ENCODE measurements around the gene CEMIP. TPM values are rescaled to one million over a fixed set of nuclear protein-coding genes. Genes with fewer than 3 reads are reported as not detected.
A peak's percentile ranks its signal among the peaks of the same experiment; 100 is the strongest.

CEMIP gene
- total and polyA plus RNA-seq, 8 donors = 12.4 to 31.8 (median 27.4) TPM

DNA sequence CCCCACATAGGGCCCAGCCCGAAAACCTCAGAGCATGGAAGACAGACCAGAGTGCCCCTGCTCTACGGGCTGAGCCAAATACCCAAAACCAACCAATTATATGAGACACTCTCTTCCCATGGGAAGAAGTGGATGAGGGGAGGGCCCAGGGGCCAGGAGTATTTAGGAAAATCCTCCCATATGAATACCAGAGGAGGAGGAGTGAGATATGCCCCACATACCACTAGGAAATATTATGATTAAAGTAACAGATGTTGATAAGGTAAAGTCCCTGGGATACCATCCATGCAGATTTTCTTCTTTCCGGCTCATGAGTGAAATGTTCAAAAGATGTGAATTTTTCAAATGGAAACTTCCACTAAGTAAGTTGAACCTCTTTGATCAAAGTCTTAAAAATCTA is 160.0 kb downstream of the CEMIP start:
- Histone ChIP-seq H3K4me1 (no peaks in the 10 kb centered on the region), H3K4me3 (no peak overlapping the region), H3K36me3 (peaks cover 0 to 81% of the 10 kb centered on the region in 2 donors), H3K27me3 (no peaks in the 10 kb centered on the region), H3K27ac (no peak overlapping the region), H3K9me3 (no peaks in the 10 kb centered on the region)
- intact Hi-C loops (cut with DNase I) = no loop called here
- ATAC-seq = no peak
- TF ChIP-seq, protein P1, sequence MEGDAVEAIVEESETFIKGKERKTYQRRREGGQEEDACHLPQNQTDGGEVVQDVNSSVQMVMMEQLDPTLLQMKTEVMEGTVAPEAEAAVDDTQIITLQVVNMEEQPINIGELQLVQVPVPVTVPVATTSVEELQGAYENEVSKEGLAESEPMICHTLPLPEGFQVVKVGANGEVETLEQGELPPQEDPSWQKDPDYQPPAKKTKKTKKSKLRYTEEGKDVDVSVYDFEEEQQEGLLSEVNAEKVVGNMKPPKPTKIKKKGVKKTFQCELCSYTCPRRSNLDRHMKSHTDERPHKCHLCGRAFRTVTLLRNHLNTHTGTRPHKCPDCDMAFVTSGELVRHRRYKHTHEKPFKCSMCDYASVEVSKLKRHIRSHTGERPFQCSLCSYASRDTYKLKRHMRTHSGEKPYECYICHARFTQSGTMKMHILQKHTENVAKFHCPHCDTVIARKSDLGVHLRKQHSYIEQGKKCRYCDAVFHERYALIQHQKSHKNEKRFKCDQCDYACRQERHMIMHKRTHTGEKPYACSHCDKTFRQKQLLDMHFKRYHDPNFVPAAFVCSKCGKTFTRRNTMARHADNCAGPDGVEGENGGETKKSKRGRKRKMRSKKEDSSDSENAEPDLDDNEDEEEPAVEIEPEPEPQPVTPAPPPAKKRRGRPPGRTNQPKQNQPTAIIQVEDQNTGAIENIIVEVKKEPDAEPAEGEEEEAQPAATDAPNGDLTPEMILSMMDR (IDR thresholded peaks at IDR 0.05) = no peak
- no peak for DNase-seq

DNA sequence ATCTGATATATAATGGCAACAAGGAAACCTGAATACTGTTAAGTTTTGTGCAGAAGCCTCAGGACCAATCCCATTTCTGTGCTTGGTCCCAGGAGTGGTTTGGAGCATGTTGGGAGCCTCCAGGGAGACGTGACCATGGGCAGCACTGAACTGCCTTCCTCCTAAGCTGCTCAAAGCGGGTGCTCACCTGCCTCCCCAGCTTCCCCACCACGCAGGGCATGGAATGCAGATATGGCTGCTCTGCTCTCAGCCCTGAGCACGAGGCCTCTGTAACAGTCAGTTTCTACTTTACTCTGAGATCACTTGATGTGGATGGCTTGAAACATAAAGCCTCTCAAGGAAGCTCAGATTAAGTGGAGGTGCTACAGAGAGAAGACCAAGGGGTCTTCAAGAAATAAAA is 161.2 kb downstream of the CEMIP start:
- DNase-seq = no peak
- H3K36me3 ChIP-seq = peaks cover 0 to 92% of the 10 kb centered on the region in 2 donors
- no peaks in the 10 kb centered on the region for H3K4me1 ChIP-seq
- TF ChIP-seq, protein P1 (IDR thresholded peaks at IDR 0.05) = no peak
- no peak for ATAC-seq
- intact Hi-C loops (cut with DNase I) = no loop called here
- no peaks in the 10 kb centered on the region for H3K9me3 ChIP-seq
- no peak overlapping the region for H3K27ac ChIP-seq
- no peak overlapping the region for H3K4me3 ChIP-seq
- H3K27me3 ChIP-seq = no peaks in the 10 kb centered on the region

- no peaks in the 10 kb centered on the region for H3K4me1 ChIP-seq
- H3K36me3 ChIP-seq = peaks cover 0 to 97% of the 10 kb centered on the region in 2 donors
- intact Hi-C loops (cut with DNase I) = no loop called here
- TF ChIP-seq, protein P1 (IDR thresholded peaks at IDR 0.05) = no peak
- H3K27me3 ChIP-seq = no peaks in the 10 kb centered on the region
- DNase-seq (no peak), ATAC-seq (no peak)
- H3K4me3 ChIP-seq = no peak overlapping the region
- H3K9me3 ChIP-seq = no peaks in the 10 kb centered on the region
- no peak overlapping the region for H3K27ac ChIP-seq
Observed at GRCh38 chr15:80940851-80941250, 161.7 kb downstream of the CEMIP start.

- Histone ChIP-seq H3K27me3 (no peaks in the 10 kb centered on the region), H3K4me1 (no peaks in the 10 kb centered on the region), H3K4me3 (no peak overlapping the region), H3K9me3 (no peaks in the 10 kb centered on the region), H3K27ac (no peak overlapping the region), H3K36me3 (peaks cover 0 to 97% of the 10 kb centered on the region in 2 donors)
- ATAC-seq (no peak), DNase-seq (no peak)
- intact Hi-C loops (cut with DNase I) = no loop called here
- TF ChIP-seq, protein P1 (IDR thresholded peaks at IDR 0.05) = no peak
Observed at GRCh38 chr15:80942266-80942665, 163.1 kb downstream of the CEMIP start.

GRCh38 chr15:80942746-80943565 is 163.8 kb downstream of the CEMIP start:
- Histone ChIP-seq H3K27me3 (no peaks in the 10 kb centered on the region), H3K4me3 (no peak overlapping the region), H3K9me3 (no peaks in the 10 kb centered on the region), H3K36me3 (peaks cover 0 to 98% of the 10 kb centered on the region in 2 donors), H3K4me1 (no peaks in the 10 kb centered on the region), H3K27ac (no peak overlapping the region)
- peak in 1 of 4 donors; percentile 20 for DNase-seq
- TF ChIP-seq, protein P1 (IDR thresholded peaks at IDR 0.05) = no peak
- peak; percentile 40 for ATAC-seq
- intact Hi-C loops (cut with DNase I) = no loop called here

Data from left lung (tissue), 10 donors.